ENCODE results near the gene MLLT6. TPM values are rescaled to one million over a fixed set of nuclear protein-coding genes. Genes with fewer than 3 reads are reported as not detected.

Gene MLLT6
- total and polyA plus RNA-seq, 9 donors: 52.3 to 278 (median 170) TPM

DNA sequence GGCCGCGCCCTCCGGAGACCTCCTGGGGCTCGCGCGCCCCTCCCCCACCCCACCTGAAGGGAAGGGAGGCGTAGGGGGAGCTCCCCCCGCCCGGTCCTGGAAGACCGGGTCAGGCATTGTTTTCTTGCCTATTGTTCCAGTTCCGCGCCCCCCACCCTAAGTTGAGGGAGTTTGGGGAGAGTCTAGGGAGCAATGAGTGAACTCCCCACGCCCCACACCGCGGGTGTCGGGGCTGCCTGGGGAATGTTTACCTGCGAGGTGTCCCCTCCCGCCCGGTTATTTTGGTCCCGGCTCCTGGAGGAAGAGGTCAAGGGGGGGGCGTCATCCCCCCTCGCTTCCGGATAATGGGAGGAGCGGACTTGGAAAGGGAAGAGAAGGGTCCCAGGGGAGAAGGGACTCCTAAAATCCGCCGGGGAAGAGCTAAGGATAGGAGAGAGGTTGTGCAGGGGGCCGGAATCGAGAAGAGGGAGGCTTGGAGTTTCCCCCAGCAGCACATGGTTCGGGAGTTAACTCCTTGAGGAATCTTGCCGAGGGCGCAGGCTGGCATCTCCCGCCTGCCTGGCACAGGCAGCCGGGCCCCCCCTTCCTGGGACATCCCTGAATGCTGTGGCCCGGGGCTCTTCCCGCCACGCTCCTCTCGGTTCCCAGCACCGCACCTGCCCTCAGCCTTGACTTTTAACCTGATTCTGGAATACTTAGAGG is 881 bp downstream of the MLLT6 start:
- H3K36me3 ChIP-seq: no peaks in the 10 kb centered on the region
- TF ChIP-seq POLR2A (IDR thresholded peaks at IDR 0.05) (no peak), EP300 (IDR thresholded peaks at IDR 0.05) (no peak)
- TF ChIP-seq, protein P1, sequence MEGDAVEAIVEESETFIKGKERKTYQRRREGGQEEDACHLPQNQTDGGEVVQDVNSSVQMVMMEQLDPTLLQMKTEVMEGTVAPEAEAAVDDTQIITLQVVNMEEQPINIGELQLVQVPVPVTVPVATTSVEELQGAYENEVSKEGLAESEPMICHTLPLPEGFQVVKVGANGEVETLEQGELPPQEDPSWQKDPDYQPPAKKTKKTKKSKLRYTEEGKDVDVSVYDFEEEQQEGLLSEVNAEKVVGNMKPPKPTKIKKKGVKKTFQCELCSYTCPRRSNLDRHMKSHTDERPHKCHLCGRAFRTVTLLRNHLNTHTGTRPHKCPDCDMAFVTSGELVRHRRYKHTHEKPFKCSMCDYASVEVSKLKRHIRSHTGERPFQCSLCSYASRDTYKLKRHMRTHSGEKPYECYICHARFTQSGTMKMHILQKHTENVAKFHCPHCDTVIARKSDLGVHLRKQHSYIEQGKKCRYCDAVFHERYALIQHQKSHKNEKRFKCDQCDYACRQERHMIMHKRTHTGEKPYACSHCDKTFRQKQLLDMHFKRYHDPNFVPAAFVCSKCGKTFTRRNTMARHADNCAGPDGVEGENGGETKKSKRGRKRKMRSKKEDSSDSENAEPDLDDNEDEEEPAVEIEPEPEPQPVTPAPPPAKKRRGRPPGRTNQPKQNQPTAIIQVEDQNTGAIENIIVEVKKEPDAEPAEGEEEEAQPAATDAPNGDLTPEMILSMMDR (IDR thresholded peaks at IDR 0.05): no peak
- no peaks in the 10 kb centered on the region for H3K9me3 ChIP-seq
- DNase-seq: peak; percentile 69 to 81 (median 76)
- peak overlapping the region; percentile 92 to 93 for H3K27ac ChIP-seq
- H3K4me1 ChIP-seq (ENCODE audit: insufficient read depth): peaks cover 10% of the 10 kb centered on the region
- intact Hi-C loops (cut with DNase I): no loop called here
- 0 to 1% (median 0%) methylated on average over 33 to 36 of the region's 38 CpGs for WGBS, 3 donors
- H3K27me3 ChIP-seq: no peaks in the 10 kb centered on the region
- H3K4me3 ChIP-seq: peak overlapping the region; percentile 86

DNA sequence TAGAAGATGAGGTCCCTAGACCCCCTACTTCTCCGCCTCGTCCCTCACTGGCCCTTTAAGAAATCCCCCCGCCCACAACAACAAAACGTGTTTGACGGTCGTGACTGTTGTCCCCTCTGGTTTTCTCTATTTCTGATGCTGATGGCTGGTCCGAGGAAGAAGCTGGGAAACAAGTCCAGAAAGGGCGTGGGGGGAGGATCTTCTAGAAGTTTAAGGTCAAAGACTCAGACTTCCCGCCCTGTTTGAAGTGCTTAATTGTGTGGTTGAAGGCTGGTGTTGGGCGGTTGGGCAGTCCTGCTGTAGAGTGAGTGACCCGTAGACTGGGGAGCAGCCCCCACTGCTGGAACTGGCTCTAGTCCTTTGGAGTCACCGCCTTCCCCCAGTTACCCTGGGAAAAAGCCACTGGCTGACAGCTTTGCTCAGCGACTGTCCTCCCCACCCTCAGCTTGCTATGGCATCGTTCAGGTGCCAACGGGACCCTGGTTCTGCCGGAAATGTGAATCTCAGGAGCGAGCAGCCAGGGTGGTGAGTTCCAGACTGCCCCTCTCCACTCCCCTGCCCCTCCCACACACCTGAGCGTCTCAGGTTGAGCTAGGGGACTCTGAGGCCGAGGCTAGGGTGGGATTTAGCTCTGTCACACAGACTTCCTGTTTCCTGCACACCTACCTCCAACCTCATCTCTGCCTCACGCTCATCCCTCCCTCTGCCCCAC is 1.6 kb downstream of the MLLT6 start:
- Histone ChIP-seq H3K36me3 (no peaks in the 10 kb centered on the region), H3K9me3 (no peaks in the 10 kb centered on the region)
- intact Hi-C loops (cut with DNase I): no loop called here

DNA sequence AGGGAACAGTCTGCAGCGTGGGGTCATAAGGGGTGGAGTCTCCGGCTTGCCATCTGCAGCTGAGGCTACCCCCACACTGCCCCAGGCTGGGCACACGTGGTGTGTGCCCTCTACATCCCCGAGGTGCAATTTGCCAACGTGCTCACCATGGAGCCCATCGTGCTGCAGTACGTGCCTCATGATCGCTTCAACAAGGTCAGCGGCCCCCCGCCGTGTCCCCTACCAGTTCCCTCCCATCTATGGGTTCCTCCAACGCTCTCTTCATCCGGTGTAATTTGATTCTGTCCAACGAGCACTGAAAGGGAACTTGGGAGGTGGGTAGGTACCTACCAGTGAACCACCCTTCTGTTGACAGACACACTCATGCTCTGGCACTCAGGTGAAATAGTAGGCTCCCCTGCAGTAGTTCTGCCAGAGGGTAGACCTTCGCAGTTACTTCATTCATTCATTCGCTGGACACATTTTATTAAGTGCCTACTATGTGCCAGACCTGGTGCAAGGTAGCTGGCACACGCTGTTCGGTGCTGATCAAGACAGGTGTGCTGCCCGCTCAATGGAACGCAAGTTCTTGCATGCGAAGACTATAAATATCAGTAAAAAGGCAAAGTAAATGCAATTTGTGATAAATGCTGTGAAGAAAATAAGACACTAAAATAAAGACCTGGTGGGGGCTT is 2.7 kb downstream of the MLLT6 start:
- no peaks in the 10 kb centered on the region for H3K9me3 ChIP-seq
- no peak for TF ChIP-seq EP300 (IDR thresholded peaks at IDR 0.05)
- TF ChIP-seq, protein P1 (IDR thresholded peaks at IDR 0.05): no peak
- no peak for TF ChIP-seq POLR2A (IDR thresholded peaks at IDR 0.05)
- H3K27me3 ChIP-seq: no peaks in the 10 kb centered on the region
- no peak overlapping the region for H3K27ac ChIP-seq
- H3K36me3 ChIP-seq: no peaks in the 10 kb centered on the region
- no peak for DNase-seq
- intact Hi-C loops (cut with DNase I): no loop called here
- no peak overlapping the region for H3K4me3 ChIP-seq
- peaks cover 6% of the 10 kb centered on the region for H3K4me1 ChIP-seq (ENCODE audit: insufficient read depth)
- 64 to 66% (median 64%) methylated on average over 21 of the region's 21 CpGs for WGBS, 3 donors

More for the DNA sequence above, 1.6 kb downstream of the MLLT6 start:
- no peak for DNase-seq
- TF ChIP-seq POLR2A (IDR thresholded peaks at IDR 0.05): no peak
- no peak for TF ChIP-seq EP300 (IDR thresholded peaks at IDR 0.05)
- TF ChIP-seq, protein P1 (IDR thresholded peaks at IDR 0.05): no peak
- Histone ChIP-seq H3K27ac (peak overlapping the region; percentile 92 to 93), H3K4me3 (peak overlapping the region; percentile 86), H3K27me3 (no peaks in the 10 kb centered on the region), H3K4me1 (ENCODE audit: insufficient read depth) (peaks cover 7% of the 10 kb centered on the region)
- 15 to 19% (median 16%) methylated on average over 19 to 20 of the region's 20 CpGs for WGBS, 3 donors

GRCh38 chr17:38709104-38709820 is 4.2 kb downstream of the MLLT6 start:
- Histone ChIP-seq H3K9me3 (no peaks in the 10 kb centered on the region), H3K4me1 (ENCODE audit: insufficient read depth) (peaks cover 6% of the 10 kb centered on the region), H3K27me3 (no peaks in the 10 kb centered on the region), H3K36me3 (no peaks in the 10 kb centered on the region), H3K4me3 (no peak overlapping the region), H3K27ac (no peak overlapping the region)
- DNase-seq: no peak
- no peak for TF ChIP-seq EP300 (IDR thresholded peaks at IDR 0.05)
- WGBS, 3 donors: 86 to 90% (median 89%) methylated on average over 18 of the region's 18 CpGs
- intact Hi-C loops (cut with DNase I): no loop called here

Data from ovary (tissue), 9 donors.